Sigmoid colon (tissue), 7 donors: ENCODE measurements around the gene FNDC3A. TPM values are rescaled to one million over a fixed set of nuclear protein-coding genes. Genes with fewer than 3 reads are reported as not detected.

Experiments
- DNase-seq: peaks from one replicate; pipeline ENCODE4 v3.0.0-alpha.2; 2019
- H3K27ac ChIP-seq, 4 donors: fragments of 200-600 bp; sonication (generic); one replicate each; pipeline ENCODE4 v1.5.1; 2016 to 2019; ENCODE audit warnings: mild to moderate bottlenecking in 1 of 4
- H3K27me3 ChIP-seq, 3 donors: fragments of 200-600 bp; sonication (generic); one replicate each; pipeline ENCODE4 v1.5.1; 2019; ENCODE audit warnings: mild to moderate bottlenecking in 1 of 3
- H3K36me3 ChIP-seq, 4 donors: fragments of 200-600 bp; sonication (generic); one replicate each; pipeline ENCODE4 v1.5.1; 2016 to 2019
- H3K4me1 ChIP-seq, 4 donors: fragments of 200-600 bp; sonication (generic); one replicate each; pipeline ENCODE4 v1.5.1; 2017 to 2019
- H3K4me3 ChIP-seq, 4 donors: fragments of 200-600 bp; sonication (generic); one replicate each; pipeline ENCODE4 v1.5.1; 2017 to 2019; ENCODE audit warnings: mild to moderate bottlenecking in 2 of 4, moderate library complexity in 1 of 4
- H3K9me3 ChIP-seq, 4 donors: fragments of 200-600 bp in 3 of 4; sonication (generic) in 3 of 4; one replicate each; pipeline versions ENCODE4 v1.5.1 to v1.6.1; 2013 to 2019
- EP300 ChIP-seq, 4 donors: sonication (generic); formaldehyde crosslinking; IDR thresholded peaks; one replicate each; pipeline ENCODE4 v1.6.1; 2017; ENCODE audit warnings: antibody characterized with exemption in 4 of 4
- POLR2A ChIP-seq, 2 donors: fragments of 450-650 bp; IDR thresholded peaks; one replicate each; pipeline ENCODE4 v1.6.1; 2016; ENCODE audit warnings: antibody characterized with exemption in 2 of 2, mild to moderate bottlenecking in 2 of 2, moderate library complexity in 2 of 2
- POLR2AphosphoS5 ChIP-seq, 4 donors: sonication (generic); formaldehyde crosslinking; IDR thresholded peaks; one replicate each; pipeline ENCODE4 v1.6.1; 2017; ENCODE audit warnings: antibody characterized with exemption in 4 of 4
- WGBS, 2 donors: extraction: QIAGEN DNeasy Blood & Tissue Kit; methylation state at CpG; one replicate each; pipeline ENCODE4 v1.1.7; 2013; 5-methylcytosine and 5-hydroxymethylcytosine counted together
- intact Hi-C: fragments of 100-400 bp; cut with DNase I; formaldehyde crosslinking; loops from one replicate; pipeline ENCODE4 v1.15.1; 2023
- polyA plus RNA-seq, 3 donors: library from polyadenylated mRNA; stranded (reverse); fragments of 200-250 nt; gene quantifications; one replicate each; pipeline ENCODE4 v1.2.3, GENCODE V29; 2013
- total RNA-seq, 4 donors: library from RNA; depleted of rRNA; stranded (reverse); fragments of >200 nt; gene quantifications; one replicate each; pipeline ENCODE4 v1.1.0, GENCODE V29; 2016
- TF ChIP-seq, protein P1 (sequence below), 4 experiments: fragments of 450-650 bp in 3 of 4; fragments of 200-600 bp in 1 of 4; IDR thresholded peaks; one replicate each; pipeline ENCODE4 v1.5.1; 2016 to 2019; ENCODE audit warnings: antibody characterized with exemption in 4 of 4, mild to moderate bottlenecking in 3 of 4, moderate library complexity in 2 of 4
- donor health status: healthy with polysubstance abuse.
- donor health status: Bipolar disorder and iron deficiency.
- donor health status: healthy.

The FNDC3A gene
- total and polyA plus RNA-seq, 7 donors, result 14.4 to 61.4 (median 47.8) TPM

DNA sequence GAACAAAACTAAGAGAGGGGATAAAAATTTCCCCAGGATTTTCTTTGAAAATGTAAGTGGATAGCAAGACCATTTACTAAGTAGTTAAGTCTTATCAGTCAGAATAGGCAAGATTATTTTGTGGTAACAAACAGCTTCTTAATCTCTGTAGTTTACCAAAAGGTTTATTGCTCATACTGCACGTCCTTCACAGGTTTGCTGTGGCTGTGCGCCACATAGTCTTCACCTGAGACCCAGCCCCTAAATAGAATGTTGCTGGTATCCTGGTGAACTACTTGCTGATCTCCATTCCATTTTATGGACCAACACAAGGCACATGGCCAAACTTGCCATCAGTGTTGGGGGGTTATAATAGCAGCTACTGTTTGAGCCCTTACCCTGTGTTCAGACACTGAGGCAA is 44.6 kb downstream of the FNDC3A start:
- Histone ChIP-seq H3K27ac (no peak overlapping the region), H3K27me3 (no peaks in the 10 kb centered on the region), H3K9me3 (no peaks in the 10 kb centered on the region), H3K4me1 (peaks cover 0 to 7% (median 2%) of the 10 kb centered on the region in 4 donors), H3K4me3 (no peak overlapping the region), H3K36me3 (no peaks in the 10 kb centered on the region)
- 77 to 89% methylated on average over 2 of the region's 2 CpGs for WGBS, 2 donors
- no peak for TF ChIP-seq POLR2AphosphoS5 (IDR thresholded peaks at IDR 0.05)
- TF ChIP-seq, protein P1, sequence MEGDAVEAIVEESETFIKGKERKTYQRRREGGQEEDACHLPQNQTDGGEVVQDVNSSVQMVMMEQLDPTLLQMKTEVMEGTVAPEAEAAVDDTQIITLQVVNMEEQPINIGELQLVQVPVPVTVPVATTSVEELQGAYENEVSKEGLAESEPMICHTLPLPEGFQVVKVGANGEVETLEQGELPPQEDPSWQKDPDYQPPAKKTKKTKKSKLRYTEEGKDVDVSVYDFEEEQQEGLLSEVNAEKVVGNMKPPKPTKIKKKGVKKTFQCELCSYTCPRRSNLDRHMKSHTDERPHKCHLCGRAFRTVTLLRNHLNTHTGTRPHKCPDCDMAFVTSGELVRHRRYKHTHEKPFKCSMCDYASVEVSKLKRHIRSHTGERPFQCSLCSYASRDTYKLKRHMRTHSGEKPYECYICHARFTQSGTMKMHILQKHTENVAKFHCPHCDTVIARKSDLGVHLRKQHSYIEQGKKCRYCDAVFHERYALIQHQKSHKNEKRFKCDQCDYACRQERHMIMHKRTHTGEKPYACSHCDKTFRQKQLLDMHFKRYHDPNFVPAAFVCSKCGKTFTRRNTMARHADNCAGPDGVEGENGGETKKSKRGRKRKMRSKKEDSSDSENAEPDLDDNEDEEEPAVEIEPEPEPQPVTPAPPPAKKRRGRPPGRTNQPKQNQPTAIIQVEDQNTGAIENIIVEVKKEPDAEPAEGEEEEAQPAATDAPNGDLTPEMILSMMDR (IDR thresholded peaks at IDR 0.05), result no peak
- no peak for TF ChIP-seq EP300 (IDR thresholded peaks at IDR 0.05)
- TF ChIP-seq POLR2A (IDR thresholded peaks at IDR 0.05), result no peak
- intact Hi-C loops, result no loop called here
- no peak for DNase-seq

DNA sequence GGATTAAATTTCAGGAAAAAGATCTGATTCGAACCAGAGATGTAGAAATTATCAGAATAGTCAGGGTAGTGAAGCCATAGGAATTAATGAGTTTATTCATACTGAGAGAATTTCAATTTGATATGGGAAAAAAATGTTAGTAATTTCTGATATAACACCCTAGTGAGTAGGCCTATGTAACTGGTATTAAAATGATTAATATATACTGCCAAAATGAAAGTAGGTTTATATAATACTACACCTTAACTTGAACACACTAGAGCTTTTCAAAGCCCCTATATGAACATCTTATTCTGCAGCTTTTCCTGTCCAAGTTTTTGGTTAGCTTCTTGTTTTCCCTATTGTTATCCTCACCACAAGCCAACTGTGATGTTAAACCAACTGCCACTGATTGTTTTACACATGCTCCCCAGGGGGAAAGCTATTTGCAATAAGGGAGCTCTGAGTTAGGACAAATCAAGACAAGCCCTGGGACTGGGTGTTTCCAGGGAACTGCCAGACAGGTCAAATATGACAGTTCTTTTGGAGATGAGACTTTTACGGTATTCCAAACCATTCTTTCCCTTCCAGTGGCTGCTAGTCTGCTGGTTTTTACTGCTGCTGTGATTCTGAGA is 45.3 kb downstream of the FNDC3A start:
- Histone ChIP-seq H3K4me3 (no peak overlapping the region), H3K27me3 (no peaks in the 10 kb centered on the region), H3K9me3 (no peaks in the 10 kb centered on the region), H3K36me3 (no peaks in the 10 kb centered on the region), H3K27ac (no peak overlapping the region), H3K4me1 (peaks cover 0 to 7% (median 2%) of the 10 kb centered on the region in 4 donors)
- TF ChIP-seq EP300 (IDR thresholded peaks at IDR 0.05) (no peak), POLR2AphosphoS5 (IDR thresholded peaks at IDR 0.05) (no peak), POLR2A (IDR thresholded peaks at IDR 0.05) (no peak)
- TF ChIP-seq, protein P1 (IDR thresholded peaks at IDR 0.05), result no peak
- intact Hi-C loops, result no loop called here
- DNase-seq, result no peak
- 90 to 92% methylated on average over 2 of the region's 2 CpGs for WGBS, 2 donors

DNA sequence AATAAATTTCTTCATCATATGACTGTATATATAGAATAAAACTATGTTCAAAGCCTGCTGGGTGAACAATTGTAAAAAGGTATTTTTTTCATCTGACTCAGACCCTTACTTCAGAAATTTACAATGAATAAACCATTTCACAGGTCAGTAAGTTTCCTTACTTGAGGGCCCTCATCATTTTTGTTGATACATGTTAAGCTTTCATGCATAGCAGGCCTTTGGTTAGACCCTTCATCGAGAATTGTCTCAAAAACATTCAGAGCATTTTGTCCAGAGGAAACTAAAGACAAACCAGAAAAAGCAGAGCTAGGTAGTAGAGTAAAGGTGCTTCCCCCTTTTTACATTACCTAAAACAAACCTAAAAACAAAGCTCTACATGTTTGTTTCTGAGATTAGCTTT is 46.2 kb downstream of the FNDC3A start:
- Histone ChIP-seq H3K9me3 (no peaks in the 10 kb centered on the region), H3K4me1 (peaks cover 0 to 7% (median 2%) of the 10 kb centered on the region in 4 donors), H3K27ac (no peak overlapping the region), H3K27me3 (no peaks in the 10 kb centered on the region), H3K4me3 (no peak overlapping the region), H3K36me3 (no peaks in the 10 kb centered on the region)
- no peak for DNase-seq
- no peak for TF ChIP-seq POLR2AphosphoS5 (IDR thresholded peaks at IDR 0.05)
- TF ChIP-seq, protein P1 (IDR thresholded peaks at IDR 0.05), result no peak
- TF ChIP-seq POLR2A (IDR thresholded peaks at IDR 0.05), result no peak
- no peak for TF ChIP-seq EP300 (IDR thresholded peaks at IDR 0.05)
- intact Hi-C loops, result no loop called here
- 77 to 93% methylated on average over 1 of the region's 1 CpG for WGBS, 2 donors

DNA sequence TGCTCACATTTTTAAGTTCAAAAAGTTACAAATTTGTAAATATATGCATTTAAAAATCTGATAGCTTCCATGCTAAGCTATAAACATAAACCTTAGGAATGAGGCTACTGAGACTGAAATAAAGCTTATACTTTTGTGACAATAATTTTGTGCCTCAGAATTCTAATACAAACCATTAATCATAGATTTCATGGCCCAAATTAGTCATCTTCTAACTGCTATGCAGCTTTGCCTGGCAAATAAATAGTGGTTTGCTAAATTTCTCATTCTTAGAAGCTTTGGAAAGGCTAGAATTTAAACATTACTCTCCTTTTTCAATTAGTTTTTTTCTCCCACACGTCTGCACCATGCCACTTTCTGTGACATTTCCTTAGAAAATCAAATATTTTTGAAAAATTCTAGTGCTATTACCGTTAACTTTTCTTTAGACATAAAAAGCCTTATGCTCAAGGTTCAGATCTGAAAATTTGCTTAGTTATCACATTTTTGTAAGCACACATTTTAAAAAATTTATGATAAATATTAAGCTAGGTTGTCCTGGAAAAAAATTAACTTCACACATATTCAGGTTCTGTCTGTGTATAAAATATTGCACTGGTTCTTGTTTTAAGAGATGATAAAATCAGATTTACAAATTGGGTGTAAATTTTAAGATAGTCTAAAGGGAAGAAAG is 46.9 kb downstream of the FNDC3A start:
- TF ChIP-seq EP300 (IDR thresholded peaks at IDR 0.05), result no peak
- TF ChIP-seq POLR2AphosphoS5 (IDR thresholded peaks at IDR 0.05), result no peak
- no peak for TF ChIP-seq POLR2A (IDR thresholded peaks at IDR 0.05)
- TF ChIP-seq, protein P1 (IDR thresholded peaks at IDR 0.05), result no peak
- Histone ChIP-seq H3K4me3 (no peak overlapping the region), H3K36me3 (no peaks in the 10 kb centered on the region), H3K27me3 (no peaks in the 10 kb centered on the region), H3K9me3 (no peaks in the 10 kb centered on the region), H3K4me1 (peaks cover 0 to 7% (median 2%) of the 10 kb centered on the region in 4 donors), H3K27ac (no peak overlapping the region)
- intact Hi-C loops, result no loop called here
- DNase-seq, result no peak
- WGBS, 2 donors, result 85 to 89% methylated on average over 2 of the region's 2 CpGs
